ENCODE data around the gene ADD1. TPM values are rescaled to one million over a fixed set of nuclear protein-coding genes. Genes with fewer than 3 reads are reported as not detected.

Gene ADD1
- total and polyA plus RNA-seq, 2 experiments from 2014 or later: 175 to 219 TPM

GRCh38 chr4:2907226-2907625 is 63.6 kb downstream of the ADD1 start:
- H3K79me2 ChIP-seq (ENCODE audit: insufficient read depth): 0 out of 2 replicates have a peak, but pooled peaks cover 11% of the 10 kb centered on the region
- no peak overlapping the region for H3K4me3 ChIP-seq
- no peak overlapping the region for H3K4me2 ChIP-seq (ENCODE audit: unreplicated experiment)
- H3K4me1 ChIP-seq (ENCODE audit: insufficient read depth): no peaks in the 10 kb centered on the region
- WGBS, 2 experiments (ENCODE audit: low coverage in 1 of 2, low lambda C conversion rate in 2 of 2, missing lambda C conversion rate in 2 of 2): 90 to 91% methylated on average over 4 of the region's 4 CpGs
- in situ Hi-C loops (cut with MboI): no loop called here
- no peak overlapping the region for H3K9ac ChIP-seq
- no peaks in the 10 kb centered on the region for H3K9me3 ChIP-seq (ENCODE audit: low read depth)
- TF ChIP-seq EZH2phosphoT487 (IDR thresholded peaks at IDR 0.05; ENCODE audit: insufficient read depth, low read depth) (no peak), EZH2 (IDR thresholded peaks at IDR 0.05; ENCODE audit: insufficient read depth, poor library complexity, severe bottlenecking) (no peak)
- no peak overlapping the region for H3K27ac ChIP-seq
- H3K36me3 ChIP-seq (ENCODE audit: low read depth): peaks cover 41% of the 10 kb centered on the region; the same call in 1 of the 2 replicates
- H3F3A ChIP-seq (ENCODE audit: insufficient read depth): no peaks in the 10 kb centered on the region
- no peaks in the 10 kb centered on the region for H3K9me2 ChIP-seq (ENCODE audit: insufficient read depth)
- DNase-seq: no peak
- H2AFZ ChIP-seq: no peak overlapping the region
- no peaks in the 10 kb centered on the region for H4K20me1 ChIP-seq (ENCODE audit: insufficient read depth)
- H3K27me3 ChIP-seq (replicated peaks; ENCODE audit: insufficient read depth): no peaks in the 10 kb centered on the region

- no peak overlapping the region for H3K9ac ChIP-seq
- H3K9me2 ChIP-seq (ENCODE audit: insufficient read depth): no peaks in the 10 kb centered on the region
- H2AFZ ChIP-seq: no peak overlapping the region
- no peak overlapping the region for H3K4me3 ChIP-seq
- in situ Hi-C loops (cut with MboI): no loop called here
- no peak for TF ChIP-seq EZH2 (IDR thresholded peaks at IDR 0.05; ENCODE audit: insufficient read depth, poor library complexity, severe bottlenecking)
- TF ChIP-seq EZH2phosphoT487 (IDR thresholded peaks at IDR 0.05; ENCODE audit: insufficient read depth, low read depth): no peak
- no peaks in the 10 kb centered on the region for H3K9me3 ChIP-seq (ENCODE audit: low read depth)
- WGBS, 2 experiments (ENCODE audit: low coverage in 1 of 2, low lambda C conversion rate in 2 of 2, missing lambda C conversion rate in 2 of 2): 88 to 89% methylated on average over 11 of the region's 11 CpGs
- no peaks in the 10 kb centered on the region for H3K4me1 ChIP-seq (ENCODE audit: insufficient read depth)
- DNase-seq: no peak
- H3F3A ChIP-seq (ENCODE audit: insufficient read depth): no peaks in the 10 kb centered on the region
- H4K20me1 ChIP-seq (ENCODE audit: insufficient read depth): no peaks in the 10 kb centered on the region
- 0 out of 2 replicates have a peak, but pooled peaks cover 11% of the 10 kb centered on the region for H3K79me2 ChIP-seq (ENCODE audit: insufficient read depth)
- H3K27me3 ChIP-seq (replicated peaks; ENCODE audit: insufficient read depth): no peaks in the 10 kb centered on the region
- H3K4me2 ChIP-seq (ENCODE audit: unreplicated experiment): no peak overlapping the region
- H3K27ac ChIP-seq: no peak overlapping the region
- H3K36me3 ChIP-seq (ENCODE audit: low read depth): peaks cover 42% of the 10 kb centered on the region; the same call in 1 of the 2 replicates
Measured at GRCh38 chr4:2907706-2908293, 64.2 kb downstream of the ADD1 start.

GRCh38 chr4:2908686-2909085 is 65.0 kb downstream of the ADD1 start:
- TF ChIP-seq EZH2phosphoT487 (IDR thresholded peaks at IDR 0.05; ENCODE audit: insufficient read depth, low read depth) (no peak), EZH2 (IDR thresholded peaks at IDR 0.05; ENCODE audit: insufficient read depth, poor library complexity, severe bottlenecking) (no peak)
- Histone ChIP-seq H3K36me3 (ENCODE audit: low read depth) (peaks cover 41% of the 10 kb centered on the region; the same call in 1 of the 2 replicates), H4K20me1 (ENCODE audit: insufficient read depth) (no peaks in the 10 kb centered on the region)

DNA sequence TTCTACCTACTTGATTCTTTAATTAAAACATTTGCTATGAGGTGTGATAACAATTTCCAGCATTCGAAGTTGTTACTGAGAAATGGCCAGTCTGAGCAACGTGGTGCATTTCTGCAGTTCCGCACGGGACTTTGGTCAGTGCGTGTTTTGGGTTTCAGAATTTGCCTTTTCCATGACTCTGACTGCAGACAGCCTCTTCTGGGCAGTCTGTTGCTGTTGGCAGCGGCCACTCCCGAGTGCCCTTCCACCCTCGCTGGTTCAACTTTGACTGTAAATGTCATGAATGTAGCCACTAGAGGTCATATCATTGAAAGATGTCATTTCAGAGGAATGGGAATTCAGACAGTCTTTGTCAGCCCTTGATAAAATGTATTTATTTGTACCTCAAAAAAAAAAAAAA is 65.9 kb downstream of the ADD1 start:
- H3K4me1 ChIP-seq (ENCODE audit: insufficient read depth): no peaks in the 10 kb centered on the region
- H3F3A ChIP-seq (ENCODE audit: insufficient read depth): no peaks in the 10 kb centered on the region
- H3K27me3 ChIP-seq (replicated peaks; ENCODE audit: insufficient read depth): no peaks in the 10 kb centered on the region
- no peak overlapping the region for H3K9ac ChIP-seq
- no peak overlapping the region for H3K4me2 ChIP-seq (ENCODE audit: unreplicated experiment)
- no peak overlapping the region for H3K4me3 ChIP-seq
- no peaks in the 10 kb centered on the region for H3K9me2 ChIP-seq (ENCODE audit: insufficient read depth)
- no peak for DNase-seq
- no peak overlapping the region for H3K27ac ChIP-seq
- 92 to 94% methylated on average over 8 of the region's 8 CpGs for WGBS, 2 experiments (ENCODE audit: low coverage in 1 of 2, low lambda C conversion rate in 2 of 2, missing lambda C conversion rate in 2 of 2)
- TF ChIP-seq EZH2phosphoT487 (IDR thresholded peaks at IDR 0.05; ENCODE audit: insufficient read depth, low read depth): no peak
- TF ChIP-seq EZH2 (IDR thresholded peaks at IDR 0.05; ENCODE audit: insufficient read depth, poor library complexity, severe bottlenecking): no peak
- peaks cover 32% of the 10 kb centered on the region; the same call in 1 of the 2 replicates for H3K36me3 ChIP-seq (ENCODE audit: low read depth)
- H2AFZ ChIP-seq: no peak overlapping the region
- no peaks in the 10 kb centered on the region for H4K20me1 ChIP-seq (ENCODE audit: insufficient read depth)
- peaks cover 16% of the 10 kb centered on the region; the same call in 1 of the 2 replicates for H3K79me2 ChIP-seq (ENCODE audit: insufficient read depth)
- in situ Hi-C loops (cut with MboI): no loop called here
- no peaks in the 10 kb centered on the region for H3K9me3 ChIP-seq (ENCODE audit: low read depth)

More at GRCh38 chr4:2908686-2909085, 65.0 kb downstream of the ADD1 start:
- Histone ChIP-seq H3K4me3 (no peak overlapping the region), H3K27me3 (replicated peaks; ENCODE audit: insufficient read depth) (no peaks in the 10 kb centered on the region), H3K79me2 (ENCODE audit: insufficient read depth) (0 out of 2 replicates have a peak, but pooled peaks cover 11% of the 10 kb centered on the region), H3K9me3 (ENCODE audit: low read depth) (no peaks in the 10 kb centered on the region), H3K4me2 (ENCODE audit: unreplicated experiment) (no peak overlapping the region), H3K9ac (no peak overlapping the region), H2AFZ (no peak overlapping the region), H3K27ac (no peak overlapping the region), H3K9me2 (ENCODE audit: insufficient read depth) (no peaks in the 10 kb centered on the region), H3K4me1 (ENCODE audit: insufficient read depth) (no peaks in the 10 kb centered on the region), H3F3A (ENCODE audit: insufficient read depth) (no peaks in the 10 kb centered on the region)
- in situ Hi-C loops (cut with MboI): no loop called here
- DNase-seq: no peak
- 91 to 96% methylated on average over 7 of the region's 7 CpGs for WGBS, 2 experiments (ENCODE audit: low coverage in 1 of 2, low lambda C conversion rate in 2 of 2, missing lambda C conversion rate in 2 of 2)

All from GM23248 (cell line).